SU-DHL-6 (cell line): ENCODE measurements around the gene TRPM8.

Experiments
- H2AFZ ChIP-seq: fragments of 200-600 bp; sonication (generic); 2 replicates; pipeline ENCODE4 v1.6.1; 2014; ENCODE audit warnings: low read depth, mild to moderate bottlenecking, moderate library complexity, mixed read lengths, antibody characterized with exemption, low read length; ENCODE audit not compliant: severe bottlenecking
- H3F3A ChIP-seq: fragments of 200-600 bp; shearing (Covaris generic); 2 replicates; pipeline ENCODE4 v1.6.0; 2016; ENCODE audit warnings: antibody characterized with exemption, mild to moderate bottlenecking; ENCODE audit not compliant: insufficient read depth
- H3K27ac ChIP-seq: fragments of 200-600 bp; sonication (generic); 2 replicates; pipeline ENCODE4 v1.5.1; 2016; ENCODE audit warnings: low read depth, mild to moderate bottlenecking, low read length, moderate library complexity, mixed read lengths
- H3K27me3 ChIP-seq: fragments of 200-600 bp; sonication (generic), shearing (Covaris generic); 2 replicates; pipeline ENCODE4 v1.6.0; 2014; ENCODE audit warnings: mild to moderate bottlenecking, low read length
- H3K36me3 ChIP-seq: fragments of 200-600 bp; sonication (generic); 2 replicates; pipeline ENCODE4 v1.6.1; 2014; ENCODE audit warnings: mild to moderate bottlenecking, low read length, mixed read lengths
- H3K4me2 ChIP-seq: fragments of 300-600, 200-600 bp; shearing (Covaris generic), sonication (generic); 2 replicates; pipeline ENCODE4 v1.6.0; 2014; ENCODE audit warnings: low read length, low read depth, mild to moderate bottlenecking; ENCODE audit not compliant: poor library complexity, severe bottlenecking
- H3K4me3 ChIP-seq: fragments of 200-600 bp; sonication (generic); 2 replicates; pipeline ENCODE4 v1.5.1; 2014; ENCODE audit warnings: antibody characterized with exemption, low read length, mild to moderate bottlenecking, mixed read lengths; ENCODE audit not compliant: insufficient read depth, poor library complexity, severe bottlenecking
- H3K79me2 ChIP-seq: fragments of 200-600 bp; sonication (generic); 2 replicates; pipeline ENCODE4 v1.6.1; 2014; ENCODE audit warnings: mild to moderate bottlenecking, low read length, moderate library complexity; ENCODE audit not compliant: insufficient read depth
- H3K9ac ChIP-seq: fragments of 200-600 bp; sonication (generic); 2 replicates; pipeline ENCODE4 v1.7.0; 2014; ENCODE audit warnings: mild to moderate bottlenecking, low read length
- H3K9me2 ChIP-seq: fragments of 200-600 bp; sonication (generic); replicated peaks from 2 replicates; pipeline ENCODE4 v1.6.1; 2014; ENCODE audit warnings: low read length; ENCODE audit not compliant: insufficient read depth
- H3K9me3 ChIP-seq: fragments of 200-600 bp; sonication (generic); 2 replicates; pipeline ENCODE4 v1.6.1; 2014; ENCODE audit warnings: low read length, mixed read lengths; ENCODE audit not compliant: insufficient read depth
- H4K20me1 ChIP-seq: fragments of 200-600 bp; sonication (generic); 2 replicates; pipeline ENCODE4 v1.6.1; 2014; ENCODE audit warnings: low read depth, mild to moderate bottlenecking, antibody characterized with exemption, low read length, moderate library complexity, mixed read lengths
- EZH2phosphoT487 ChIP-seq: fragments of 200-600 bp; sonication (generic), shearing (Covaris generic); conservative IDR thresholded peaks from 2 replicates; pipeline ENCODE4 v1.6.1; 2018; ENCODE audit warnings: mild to moderate bottlenecking, antibody characterized with exemption, low read length, moderate library complexity, mixed read lengths
- TF ChIP-seq, protein P1 (sequence below): fragments of 200-600 bp; sonication (generic); IDR thresholded peaks from one replicate; pipeline ENCODE4 v1.5.1; 2017; ENCODE audit warnings: antibody characterized with exemption, mild to moderate bottlenecking, low read length, moderate library complexity; ENCODE audit not compliant: insufficient read depth, poor library complexity, severe bottlenecking

TRPM8 gene

DNA sequence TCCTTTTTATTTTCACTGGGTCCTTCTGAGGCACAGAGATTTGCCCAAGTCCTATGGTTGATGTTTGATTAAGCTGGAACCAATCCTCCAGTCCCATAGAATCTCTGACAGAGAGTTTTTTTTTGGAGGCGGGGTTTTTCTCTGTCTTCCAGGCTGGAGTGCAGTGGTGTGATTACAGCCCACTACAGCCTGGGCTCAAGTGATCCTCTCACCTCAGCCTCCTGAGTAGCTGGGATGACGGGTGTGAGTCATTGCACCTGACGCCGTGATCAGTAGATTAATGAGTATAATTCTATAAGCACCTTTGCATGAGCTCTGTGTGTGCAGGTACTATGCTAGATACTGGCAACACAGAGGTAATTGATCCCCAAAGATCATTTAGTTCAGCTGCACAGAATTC lies 15.3 kb upstream of the TRPM8 start:
- H3K9me2 ChIP-seq = no peaks in the 10 kb centered on the region
- TF ChIP-seq, protein P1, sequence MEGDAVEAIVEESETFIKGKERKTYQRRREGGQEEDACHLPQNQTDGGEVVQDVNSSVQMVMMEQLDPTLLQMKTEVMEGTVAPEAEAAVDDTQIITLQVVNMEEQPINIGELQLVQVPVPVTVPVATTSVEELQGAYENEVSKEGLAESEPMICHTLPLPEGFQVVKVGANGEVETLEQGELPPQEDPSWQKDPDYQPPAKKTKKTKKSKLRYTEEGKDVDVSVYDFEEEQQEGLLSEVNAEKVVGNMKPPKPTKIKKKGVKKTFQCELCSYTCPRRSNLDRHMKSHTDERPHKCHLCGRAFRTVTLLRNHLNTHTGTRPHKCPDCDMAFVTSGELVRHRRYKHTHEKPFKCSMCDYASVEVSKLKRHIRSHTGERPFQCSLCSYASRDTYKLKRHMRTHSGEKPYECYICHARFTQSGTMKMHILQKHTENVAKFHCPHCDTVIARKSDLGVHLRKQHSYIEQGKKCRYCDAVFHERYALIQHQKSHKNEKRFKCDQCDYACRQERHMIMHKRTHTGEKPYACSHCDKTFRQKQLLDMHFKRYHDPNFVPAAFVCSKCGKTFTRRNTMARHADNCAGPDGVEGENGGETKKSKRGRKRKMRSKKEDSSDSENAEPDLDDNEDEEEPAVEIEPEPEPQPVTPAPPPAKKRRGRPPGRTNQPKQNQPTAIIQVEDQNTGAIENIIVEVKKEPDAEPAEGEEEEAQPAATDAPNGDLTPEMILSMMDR = no peak
- no peak for TF ChIP-seq EZH2phosphoT487
- H3K9ac ChIP-seq = no peak overlapping the region
- no peaks in the 10 kb centered on the region for H3K79me2 ChIP-seq
- no peak overlapping the region for H3K27ac ChIP-seq
- no peaks in the 10 kb centered on the region for H4K20me1 ChIP-seq
- no peaks in the 10 kb centered on the region for H3K9me3 ChIP-seq
- H3K4me3 ChIP-seq = no peak overlapping the region
- 0 out of 2 replicates have a peak, but pooled peaks cover 4% of the 10 kb centered on the region for H3K27me3 ChIP-seq
- H2AFZ ChIP-seq = no peak overlapping the region
- no peaks in the 10 kb centered on the region for H3K36me3 ChIP-seq
- H3F3A ChIP-seq = no peaks in the 10 kb centered on the region
- no peak overlapping the region for H3K4me2 ChIP-seq

DNA sequence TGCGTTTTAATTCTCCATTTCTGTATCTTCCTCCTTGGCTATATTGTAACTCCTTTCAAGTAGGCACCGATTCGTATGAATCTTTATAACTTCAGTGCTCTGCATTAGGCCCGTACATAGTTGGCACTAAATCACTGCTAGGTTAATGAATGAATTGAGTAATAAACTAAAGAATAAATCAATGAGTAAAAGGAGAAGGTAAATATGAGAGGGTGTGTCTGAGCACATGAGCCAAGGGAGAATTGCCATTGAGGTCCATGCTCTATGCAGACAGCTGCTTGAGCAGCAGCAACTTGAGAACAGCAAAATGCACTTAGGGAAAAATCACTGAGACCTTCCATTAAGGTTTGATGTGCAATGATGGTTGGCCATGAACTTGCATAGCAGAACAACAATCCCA lies 11.2 kb upstream of the TRPM8 start:
- no peak overlapping the region for H3K4me3 ChIP-seq
- 0 out of 2 replicates have a peak, but pooled peaks cover 4% of the 10 kb centered on the region for H3K27me3 ChIP-seq
- TF ChIP-seq, protein P1 = no peak
- TF ChIP-seq EZH2phosphoT487 = no peak
- no peaks in the 10 kb centered on the region for H3K9me3 ChIP-seq
- H3K9ac ChIP-seq = no peak overlapping the region
- H3K36me3 ChIP-seq = no peaks in the 10 kb centered on the region
- no peaks in the 10 kb centered on the region for H3F3A ChIP-seq
- no peaks in the 10 kb centered on the region for H3K9me2 ChIP-seq
- H4K20me1 ChIP-seq = no peaks in the 10 kb centered on the region
- no peak overlapping the region for H3K4me2 ChIP-seq
- H2AFZ ChIP-seq = no peak overlapping the region
- no peak overlapping the region for H3K27ac ChIP-seq
- H3K79me2 ChIP-seq = no peaks in the 10 kb centered on the region

DNA sequence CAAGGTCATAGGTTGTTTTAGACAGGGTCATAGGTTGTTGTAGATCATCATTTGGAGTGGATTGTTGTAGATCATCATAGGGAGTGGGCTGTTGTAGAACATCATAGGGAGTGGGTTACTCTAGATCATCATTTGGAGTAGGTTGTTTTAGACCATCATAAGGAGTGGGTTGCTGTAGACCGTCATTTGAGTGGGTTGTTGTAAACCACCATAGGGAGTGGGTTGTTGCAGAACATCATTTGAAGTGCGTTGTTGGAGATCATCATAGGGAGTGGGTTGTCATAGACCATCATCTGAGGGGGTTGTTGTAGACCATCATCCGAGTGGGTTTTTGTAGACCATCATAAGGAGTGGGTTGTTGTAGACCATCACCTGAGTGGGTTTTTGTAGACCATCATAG lies 9.5 kb upstream of the TRPM8 start:
- no peaks in the 10 kb centered on the region for H3K36me3 ChIP-seq
- H3F3A ChIP-seq = no peaks in the 10 kb centered on the region
- no peak overlapping the region for H3K27ac ChIP-seq
- no peak overlapping the region for H2AFZ ChIP-seq
- H3K9me2 ChIP-seq = no peaks in the 10 kb centered on the region
- 0 out of 2 replicates have a peak, but pooled peaks cover 4% of the 10 kb centered on the region for H3K27me3 ChIP-seq
- no peaks in the 10 kb centered on the region for H3K9me3 ChIP-seq
- no peaks in the 10 kb centered on the region for H3K79me2 ChIP-seq
- no peak for TF ChIP-seq EZH2phosphoT487
- TF ChIP-seq, protein P1 = no peak
- H3K4me3 ChIP-seq = no peak overlapping the region
- no peak overlapping the region for H3K4me2 ChIP-seq
- no peaks in the 10 kb centered on the region for H4K20me1 ChIP-seq
- H3K9ac ChIP-seq = no peak overlapping the region
